ENCODE results near the gene STK32C.

The STK32C gene

GRCh38 chr10:132328106-132328505 is 20.4 kb upstream of the STK32C start:
- no peak overlapping the region for H3K4me3 ChIP-seq (replicated peaks; ENCODE audit: low read depth, low read length)
- no peak for DNase-seq (ENCODE audit: low read depth)
- no peak for TF ChIP-seq CTCF (IDR thresholded peaks at IDR 0.05; ENCODE audit: low read length, missing control alignments)

- no peak for DNase-seq (ENCODE audit: low read depth)
- no peak overlapping the region for H3K4me3 ChIP-seq (replicated peaks; ENCODE audit: low read depth, low read length)
- no peak for TF ChIP-seq CTCF (IDR thresholded peaks at IDR 0.05; ENCODE audit: low read length, missing control alignments)
These were observed 19.2 kb upstream of the STK32C start for GRCh38 chr10:132326925-132327324.

GRCh38 chr10:132326344-132326889 is 18.7 kb upstream of the STK32C start:
- TF ChIP-seq CTCF (IDR thresholded peaks at IDR 0.05; ENCODE audit: low read length, missing control alignments): no peak
- H3K4me3 ChIP-seq (replicated peaks; ENCODE audit: low read depth, low read length): no peak overlapping the region
- no peak for DNase-seq (ENCODE audit: low read depth)

- TF ChIP-seq CTCF (IDR thresholded peaks at IDR 0.05; ENCODE audit: low read length, missing control alignments): no peak
- no peak for DNase-seq (ENCODE audit: low read depth)
- no peak overlapping the region for H3K4me3 ChIP-seq (replicated peaks; ENCODE audit: low read depth, low read length)
These were observed 16.4 kb upstream of the STK32C start for GRCh38 chr10:132324186-132324585.

- peak; percentile 68 for DNase-seq (ENCODE audit: low read depth)
- H3K4me3 ChIP-seq (replicated peaks; ENCODE audit: low read depth, low read length): no peak overlapping the region
- TF ChIP-seq CTCF (IDR thresholded peaks at IDR 0.05; ENCODE audit: low read length, missing control alignments): peak; percentile 37
These were observed 14.9 kb upstream of the STK32C start for GRCh38 chr10:132322586-132323048.

GRCh38 chr10:132321726-132322125 is 14.0 kb upstream of the STK32C start:
- no peak for TF ChIP-seq CTCF (IDR thresholded peaks at IDR 0.05; ENCODE audit: low read length, missing control alignments)
- DNase-seq (ENCODE audit: low read depth): no peak
- H3K4me3 ChIP-seq (replicated peaks; ENCODE audit: low read depth, low read length): no peak overlapping the region

All from fibroblast of pulmonary artery (primary cell).